ENCODE data around the gene LGI2.
A peak's percentile ranks its signal among the peaks of the same experiment; 100 is the strongest.

Gene LGI2

DNA sequence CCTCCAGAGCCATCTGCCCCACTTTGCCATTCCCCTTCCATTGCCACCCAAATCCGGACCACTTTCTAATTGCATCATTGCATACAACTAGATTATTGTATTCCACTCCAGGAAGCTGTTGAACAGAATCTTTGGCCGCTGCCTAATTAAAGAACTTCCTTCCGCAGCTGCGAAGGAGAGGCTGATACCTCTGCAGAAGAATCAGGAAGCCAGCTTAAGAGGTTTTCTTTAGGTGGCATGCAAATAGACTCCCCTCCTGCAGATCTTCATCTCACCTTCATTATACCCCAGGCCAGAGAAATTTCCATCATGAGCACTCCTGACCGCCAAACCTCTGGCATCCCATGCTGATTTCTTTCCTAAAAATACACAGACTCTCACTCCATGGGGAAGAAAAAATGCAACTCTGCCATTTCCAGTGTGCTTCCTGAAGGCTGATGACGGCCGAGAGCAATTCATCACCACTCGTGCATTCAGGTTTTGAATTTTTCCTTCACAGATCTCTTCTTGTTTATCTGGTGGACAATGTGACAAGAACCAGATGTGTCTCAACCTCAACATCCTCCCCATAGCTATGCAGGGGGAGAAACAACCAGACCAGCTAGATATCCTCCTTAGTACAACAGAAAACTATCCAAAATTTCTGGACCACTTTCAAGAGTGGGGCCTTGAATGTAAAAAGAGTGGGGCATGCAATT, 31.2 kb downstream of the LGI2 start:
- DNase-seq (ENCODE audit: low read depth in 2 of 2, low spot score in 1 of 2), result no peak

GRCh38 chr4:24995346-24995919, 35.3 kb downstream of the LGI2 start:
- DNase-seq (ENCODE audit: low read depth in 2 of 2, low spot score in 1 of 2), result no peak

DNA sequence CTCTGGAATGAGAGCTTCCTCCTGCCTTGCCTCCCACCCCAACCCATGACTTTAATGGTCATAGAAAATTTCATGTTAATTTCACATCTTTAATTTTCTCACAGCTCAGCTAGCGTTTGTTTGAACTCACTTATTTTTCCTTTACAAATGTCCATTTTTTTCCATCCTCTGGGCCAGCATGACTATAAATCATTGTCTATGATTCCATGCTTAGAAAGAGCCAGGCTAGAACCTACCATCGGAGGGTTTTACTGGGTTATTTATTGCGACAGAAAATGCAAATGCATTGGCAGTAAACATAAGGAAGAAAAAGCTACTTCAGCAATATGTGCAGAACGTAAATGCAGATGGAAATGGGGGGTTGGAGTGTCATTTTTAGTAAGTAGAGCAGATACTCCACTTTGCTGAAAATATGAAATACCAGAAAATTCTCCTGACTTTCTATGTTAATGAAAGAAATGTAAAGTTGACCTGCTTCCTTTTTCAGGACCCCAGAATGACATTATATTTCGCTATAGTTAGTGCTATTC, 37.1 kb downstream of the LGI2 start:
- DNase-seq (ENCODE audit: low read depth in 2 of 2, low spot score in 1 of 2), result no peak

DNA sequence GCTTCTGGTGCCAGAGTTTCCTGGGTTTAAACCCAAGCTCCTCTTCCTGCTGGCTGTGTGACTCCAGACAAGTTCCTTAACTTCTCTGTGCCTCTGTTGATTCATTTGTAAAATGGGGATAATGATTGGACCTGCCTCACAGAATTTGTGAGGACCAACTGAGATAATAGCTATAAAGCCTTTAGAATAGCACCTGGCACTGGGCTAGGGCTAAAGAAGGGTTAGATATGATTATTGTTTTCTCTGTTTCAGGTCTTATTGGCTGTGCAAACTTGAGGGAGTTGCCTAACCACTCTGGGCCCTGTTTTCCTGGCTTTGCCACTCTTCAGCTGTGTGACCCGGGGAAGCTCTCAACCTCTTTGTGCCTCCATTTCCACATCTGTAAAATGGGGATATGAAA, 37.8 kb downstream of the LGI2 start:
- DNase-seq (ENCODE audit: low read depth in 2 of 2, low spot score in 1 of 2), result no peak

DNA sequence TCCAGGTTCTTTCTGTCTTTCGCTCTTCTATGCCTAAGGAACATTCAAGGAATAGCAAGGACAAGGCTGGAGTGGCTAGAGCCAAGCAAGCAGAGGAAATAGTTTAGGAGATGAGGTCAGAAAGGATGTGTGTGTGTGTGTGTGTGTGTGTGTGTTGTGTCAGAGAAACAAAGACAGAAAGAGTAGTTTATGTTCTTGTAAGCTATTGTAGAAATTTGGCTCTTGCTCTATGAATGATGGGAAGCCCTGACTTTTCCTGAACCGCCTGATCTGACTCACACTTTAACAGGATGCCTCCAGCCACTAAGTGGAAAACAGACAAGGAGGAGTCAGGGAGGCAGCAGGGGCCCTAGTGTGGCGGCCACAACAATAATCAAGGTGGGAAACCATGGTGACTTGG, 39.7 kb downstream of the LGI2 start:
- no peak for DNase-seq (ENCODE audit: low read depth in 2 of 2, low spot score in 1 of 2)

- DNase-seq (ENCODE audit: low read depth in 2 of 2, low spot score in 1 of 2), result no peak
Observed at GRCh38 chr4:24989327-24989726, 41.4 kb downstream of the LGI2 start.

GRCh38 chr4:24988776-24989175, 42.0 kb downstream of the LGI2 start:
- DNase-seq (ENCODE audit: low read depth in 2 of 2, low spot score in 1 of 2), result no peak

- no peak for DNase-seq (ENCODE audit: low read depth in 2 of 2, low spot score in 1 of 2)
Observed at GRCh38 chr4:24984602-24985532, 45.9 kb downstream of the LGI2 start.

DNA sequence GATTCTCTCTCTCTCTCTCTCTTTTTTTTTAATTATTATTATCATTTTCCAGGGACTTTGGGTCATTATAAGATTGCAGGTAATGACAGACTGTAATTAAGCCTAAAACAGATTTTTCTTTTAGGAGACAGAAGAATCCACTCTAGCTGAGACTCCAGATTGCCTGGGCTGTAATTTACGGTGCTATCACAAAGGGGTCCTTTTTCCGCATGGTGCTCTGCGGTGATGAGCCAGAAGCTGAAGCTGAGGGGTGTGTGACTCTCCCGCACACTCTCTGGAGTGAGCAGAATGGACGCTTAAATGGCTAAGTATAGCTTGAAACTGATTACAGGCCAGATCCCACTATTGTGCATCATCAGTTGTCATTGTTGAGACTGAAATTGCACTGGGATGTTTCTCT, 50.0 kb downstream of the LGI2 start:
- DNase-seq (ENCODE audit: low read depth in 2 of 2, low spot score in 1 of 2), result no peak

GRCh38 chr4:24980064-24980690, 50.6 kb downstream of the LGI2 start:
- DNase-seq (ENCODE audit: low read depth in 2 of 2, low spot score in 1 of 2), result peak in 1 of 2 donors; percentile 7

- DNase-seq (ENCODE audit: low read depth in 2 of 2, low spot score in 1 of 2), result no peak
Observed at GRCh38 chr4:24979554-24979953, 51.2 kb downstream of the LGI2 start.

DNA sequence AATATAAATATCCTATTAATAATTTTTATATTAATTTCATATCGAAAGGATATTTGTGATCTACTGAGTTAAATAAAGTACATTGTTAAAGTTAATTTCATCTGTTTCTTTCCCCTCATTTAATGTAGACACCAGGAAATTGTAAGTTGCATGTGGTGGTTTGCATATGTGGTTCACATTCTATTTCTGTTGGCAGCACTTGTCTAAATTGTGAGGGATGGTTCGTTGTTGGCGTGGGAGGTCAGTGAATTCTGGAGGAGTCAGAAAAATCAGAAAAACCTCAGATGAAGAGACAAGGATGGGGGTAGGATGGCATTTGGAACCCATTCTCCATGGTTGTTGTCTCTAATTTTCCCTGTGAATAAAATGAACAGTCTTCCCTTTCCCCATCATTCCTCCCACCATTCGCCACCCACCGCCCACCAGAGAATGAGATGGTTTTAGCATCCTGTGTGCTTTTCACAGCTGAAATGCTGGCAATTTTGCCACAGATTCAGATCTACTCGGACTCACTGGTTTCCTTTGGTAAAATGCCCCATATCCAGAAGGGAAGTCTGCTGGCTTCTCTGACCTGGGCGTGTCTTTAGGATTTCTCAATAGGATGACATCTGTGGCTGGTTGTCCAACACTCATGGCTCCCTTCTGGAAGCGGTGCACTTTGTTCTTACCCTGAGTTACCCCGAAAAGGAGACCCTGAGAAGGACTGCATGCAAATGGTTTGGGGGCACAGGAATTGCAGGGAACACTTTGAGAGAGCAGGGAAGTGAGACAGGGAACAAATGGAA, 52.3 kb downstream of the LGI2 start:
- no peak for DNase-seq (ENCODE audit: low read depth in 2 of 2, low spot score in 1 of 2)

GRCh38 chr4:24975510-24975909, 55.2 kb downstream of the LGI2 start:
- DNase-seq (ENCODE audit: low read depth in 2 of 2, low spot score in 1 of 2), result no peak

DNA sequence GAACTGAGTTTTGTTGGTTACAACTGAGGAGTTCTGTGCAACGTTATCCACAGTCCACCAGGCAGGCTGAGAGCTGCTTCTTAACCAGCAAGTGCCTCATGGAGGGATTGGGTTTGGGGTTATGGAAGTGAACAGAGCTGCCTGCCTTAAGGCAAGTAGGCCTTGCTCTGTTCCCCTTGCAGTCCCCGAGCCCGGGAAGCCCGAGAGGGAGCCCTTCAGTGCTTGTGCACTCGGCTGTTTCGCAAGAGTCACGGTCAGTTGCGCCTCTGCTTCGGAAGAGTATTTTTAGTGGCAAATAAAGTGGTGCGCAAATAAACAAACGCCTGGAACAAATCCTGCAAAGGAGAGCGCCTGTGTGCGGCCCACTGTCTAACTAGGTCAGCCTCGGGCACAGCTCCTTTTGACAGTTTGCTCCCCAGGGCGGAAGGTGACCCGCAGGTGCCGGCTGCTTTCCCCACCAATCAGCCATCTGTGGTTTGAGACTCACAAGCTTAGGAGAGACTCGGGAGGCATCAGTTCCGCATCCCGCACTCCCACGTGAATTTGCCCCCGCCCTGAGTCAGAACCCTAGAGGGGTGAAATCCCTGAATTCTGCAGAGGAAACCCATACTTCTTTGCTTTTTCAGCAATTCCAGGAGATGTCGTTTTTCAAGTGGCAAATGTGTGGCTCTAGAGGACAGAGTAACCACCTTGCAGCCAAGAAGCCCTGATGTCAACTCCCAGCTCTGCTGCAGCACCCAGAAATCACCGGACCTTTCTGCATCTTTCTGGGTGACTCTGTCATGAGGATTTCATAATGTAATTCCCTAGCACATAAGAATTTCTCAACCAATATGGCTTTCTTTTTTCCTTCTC, 56.8 kb downstream of the LGI2 start:
- no peak for DNase-seq (ENCODE audit: low read depth in 2 of 2, low spot score in 1 of 2)

- no peak for DNase-seq (ENCODE audit: low read depth in 2 of 2, low spot score in 1 of 2)
Observed at GRCh38 chr4:24973404-24973746, 57.4 kb downstream of the LGI2 start.

- DNase-seq (ENCODE audit: low read depth in 2 of 2, low spot score in 1 of 2), result no peak
Observed at GRCh38 chr4:24971192-24971591, 59.6 kb downstream of the LGI2 start.

- no peak for DNase-seq (ENCODE audit: low read depth in 2 of 2, low spot score in 1 of 2)
Observed at GRCh38 chr4:24970635-24971034, 60.1 kb downstream of the LGI2 start.

DNA sequence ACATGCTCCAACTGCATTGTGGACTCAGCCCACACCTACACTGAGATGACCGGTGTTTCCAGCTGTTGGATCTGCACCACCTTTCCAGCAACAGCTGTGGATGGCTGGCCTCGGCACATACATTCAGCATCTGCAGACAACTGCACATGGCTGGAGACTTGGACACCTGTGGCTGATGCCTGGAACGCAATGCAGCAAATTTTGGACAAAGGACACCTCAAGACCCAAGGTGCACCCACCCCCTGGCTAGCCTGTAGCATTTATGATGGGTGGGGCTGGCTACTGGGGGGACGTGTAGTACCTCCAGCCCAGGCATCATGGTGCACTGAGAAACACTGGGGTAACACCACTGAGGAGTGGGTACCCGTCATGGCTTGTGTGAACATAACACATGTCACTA, 60.6 kb downstream of the LGI2 start:
- DNase-seq (ENCODE audit: low read depth in 2 of 2, low spot score in 1 of 2), result no peak

GRCh38 chr4:24969486-24969885, 61.3 kb downstream of the LGI2 start:
- no peak for DNase-seq (ENCODE audit: low read depth in 2 of 2, low spot score in 1 of 2)

GRCh38 chr4:24968992-24969391, 61.8 kb downstream of the LGI2 start:
- no peak for DNase-seq (ENCODE audit: low read depth in 2 of 2, low spot score in 1 of 2)
